ENCODE measurements around the gene MIA2.
A peak's percentile ranks its signal among the peaks of the same experiment; 100 is the strongest.
"Not testable (repeated sequence)": the region's sequence is repeated elsewhere in the genome, so short reads cannot be mapped to it uniquely, and the experiment has no call there.

Gene MIA2

DNA sequence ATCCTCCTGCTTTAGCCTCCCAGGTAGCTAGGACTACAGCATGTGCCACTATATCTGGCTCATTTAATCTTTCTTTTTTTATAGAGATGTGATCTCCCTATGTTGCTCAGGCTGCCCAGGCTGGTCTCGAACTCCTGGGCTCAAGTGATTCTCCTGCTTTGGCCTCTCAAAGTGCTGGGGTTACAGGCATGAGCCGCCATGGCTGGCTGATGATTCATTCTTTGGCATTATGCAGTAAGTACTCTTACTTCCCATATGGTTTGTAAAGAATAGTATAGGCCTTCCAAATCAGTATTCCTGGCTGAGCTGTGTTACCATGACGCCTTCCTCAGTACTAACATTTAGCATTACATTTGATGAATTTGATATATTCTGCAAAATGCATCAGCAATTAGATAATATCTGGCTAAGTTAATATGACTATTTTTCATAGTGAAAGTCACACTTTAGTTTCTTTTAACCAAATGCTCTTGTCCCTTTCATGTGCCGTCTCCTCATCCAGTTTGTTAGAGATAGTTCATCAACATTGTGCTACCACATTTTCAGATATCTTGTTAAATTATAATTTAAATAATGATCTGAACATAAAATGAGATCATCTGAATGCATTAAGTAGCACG, 3.2 kb upstream of the MIA2 start:
- no peak for DNase-seq

- DNase-seq = peak; percentile 81 to 84
Measured at GRCh38 chr14:39231751-39232553, 1.8 kb upstream of the MIA2 start.

DNA sequence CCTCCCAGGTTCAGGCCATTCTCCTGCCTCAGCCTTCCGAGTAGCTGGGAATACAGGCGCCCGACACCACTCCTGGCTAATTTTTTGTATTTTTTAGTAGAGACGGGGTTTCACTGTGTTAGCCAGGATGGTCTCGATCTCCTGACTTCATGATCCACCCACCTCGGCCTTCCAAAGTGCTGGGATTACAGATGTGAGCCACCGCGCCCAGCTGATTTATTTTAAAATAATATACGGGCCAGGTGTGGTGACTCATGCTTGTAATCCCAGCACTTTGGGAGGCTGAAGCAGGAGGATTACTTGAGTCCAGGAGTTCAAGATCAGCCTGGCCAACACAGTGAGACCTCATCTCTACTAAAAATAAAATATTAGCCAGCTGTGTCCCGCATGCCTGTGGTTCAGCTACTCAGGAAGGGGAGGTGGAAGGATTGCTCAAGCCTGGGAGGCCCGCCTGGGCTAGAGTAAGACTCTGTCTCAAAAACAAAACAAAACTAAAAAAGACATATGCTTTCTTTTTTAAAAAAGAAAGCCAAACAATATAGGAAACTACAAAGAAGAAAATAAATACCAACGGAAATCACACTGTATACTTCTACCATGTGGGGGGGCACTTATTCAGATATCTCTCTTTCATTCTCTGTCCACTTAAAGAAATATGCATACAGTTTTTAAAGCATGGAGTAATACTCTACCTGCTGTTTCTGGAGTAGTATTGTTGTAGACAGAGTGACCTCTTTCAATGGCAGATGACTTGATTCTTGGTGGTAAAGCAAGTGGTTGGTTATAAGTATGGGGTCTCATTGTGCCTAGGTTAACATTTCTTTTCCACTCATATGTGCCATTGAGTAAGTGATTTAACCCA, 930 bp upstream of the MIA2 start:
- DNase-seq = peak; percentile 54 to 67

GRCh38 chr14:39234986-39235385, 1.3 kb downstream of the MIA2 start:
- not testable (repeated sequence) for DNase-seq

- DNase-seq = not testable (repeated sequence)
Measured at GRCh38 chr14:39235466-39235865, 1.8 kb downstream of the MIA2 start.

GRCh38 chr14:39240769-39241168, 7.1 kb downstream of the MIA2 start:
- no peak for DNase-seq

DNA sequence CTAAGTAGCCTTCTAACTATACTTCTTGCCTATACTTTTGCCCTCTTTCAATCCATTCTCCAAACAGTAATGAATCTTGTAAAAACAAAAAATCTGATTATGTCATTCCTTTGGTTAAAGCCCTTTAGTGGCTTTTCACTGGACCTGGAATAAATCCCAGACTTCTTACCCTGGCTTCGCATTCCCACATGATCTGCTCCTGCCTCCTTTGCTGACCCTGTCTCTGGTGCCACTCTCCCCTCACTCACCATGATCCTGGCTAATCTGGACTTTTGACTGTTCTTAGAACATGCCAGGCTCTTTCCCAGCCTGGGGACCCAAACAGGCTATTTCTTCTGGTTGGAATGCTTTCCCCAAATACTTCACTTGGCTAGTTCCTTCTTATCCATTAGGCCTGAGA, 7.9 kb downstream of the MIA2 start:
- DNase-seq = no peak

- DNase-seq = no peak
Measured at GRCh38 chr14:39243831-39244230, 10.1 kb downstream of the MIA2 start.

GRCh38 chr14:39246618-39247017, 12.9 kb downstream of the MIA2 start:
- no peak for DNase-seq

GRCh38 chr14:39247256-39247655, 13.5 kb downstream of the MIA2 start:
- DNase-seq = no peak

GRCh38 chr14:39251547-39251946, 17.8 kb downstream of the MIA2 start:
- no peak for DNase-seq

DNA sequence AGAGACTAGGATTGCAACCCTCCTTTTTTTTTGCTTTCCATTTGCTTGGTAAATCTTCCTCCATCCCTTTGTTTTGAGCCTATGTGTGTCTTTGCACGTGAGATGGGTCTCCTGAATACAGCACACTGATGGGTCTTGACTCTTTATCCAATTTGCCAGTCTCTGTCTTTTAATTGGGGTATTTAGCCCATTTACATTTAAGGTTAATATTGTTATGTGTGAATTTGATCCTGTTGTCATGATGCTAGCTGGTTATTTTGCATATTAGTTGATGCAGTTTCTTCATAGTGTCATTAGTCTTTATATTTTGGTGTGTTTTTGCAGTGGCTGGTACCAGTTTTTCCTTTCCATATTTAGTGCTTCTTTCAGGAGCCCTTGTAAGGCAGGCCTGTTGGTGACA, 23.7 kb downstream of the MIA2 start:
- not testable (repeated sequence) for DNase-seq

GRCh38 chr14:39258782-39259545, 25.2 kb downstream of the MIA2 start:
- DNase-seq = no peak

DNA sequence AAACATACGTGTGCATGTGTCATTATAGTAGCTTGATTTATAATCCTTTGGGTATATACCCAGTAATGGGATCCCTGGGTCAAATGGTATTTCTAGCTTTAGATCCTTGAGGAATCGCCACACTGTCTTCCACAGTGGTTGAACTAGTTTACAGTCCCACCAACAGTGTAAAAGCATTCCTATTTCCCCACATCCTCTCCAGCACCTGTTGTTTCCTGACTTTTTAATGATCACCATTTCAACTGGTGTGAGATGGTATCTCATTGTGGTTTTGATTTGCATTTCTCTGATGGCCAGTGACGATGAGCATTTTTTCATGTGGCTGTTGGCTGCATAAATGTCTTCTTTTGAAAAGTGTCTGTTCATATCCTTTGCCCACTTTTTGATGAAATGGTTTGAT, 26.4 kb downstream of the MIA2 start:
- DNase-seq = not testable (repeated sequence)

- not testable (repeated sequence) for DNase-seq
Measured at GRCh38 chr14:39262214-39262613, 28.5 kb downstream of the MIA2 start.

- no peak for DNase-seq
Measured at GRCh38 chr14:39264057-39264456, 30.3 kb downstream of the MIA2 start.

DNA sequence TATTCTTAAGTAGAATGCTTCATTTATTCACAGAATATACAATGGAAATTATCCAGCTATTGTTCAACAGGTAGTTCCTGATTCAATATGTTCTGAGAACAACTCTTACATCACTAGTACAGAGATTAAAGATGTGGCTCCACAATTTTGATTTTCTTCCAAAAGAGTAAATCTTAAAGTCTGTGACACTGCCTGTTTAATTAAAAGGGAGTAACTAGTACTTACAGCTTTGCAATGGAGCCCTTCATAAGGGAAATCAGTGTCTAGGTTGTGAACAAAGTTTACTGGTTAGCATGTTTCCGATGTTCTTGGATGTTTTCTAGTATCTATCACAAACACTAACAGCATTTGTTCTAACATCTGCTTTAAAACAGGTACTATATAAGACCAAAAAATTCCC, 30.8 kb downstream of the MIA2 start:
- no peak for DNase-seq

DNA sequence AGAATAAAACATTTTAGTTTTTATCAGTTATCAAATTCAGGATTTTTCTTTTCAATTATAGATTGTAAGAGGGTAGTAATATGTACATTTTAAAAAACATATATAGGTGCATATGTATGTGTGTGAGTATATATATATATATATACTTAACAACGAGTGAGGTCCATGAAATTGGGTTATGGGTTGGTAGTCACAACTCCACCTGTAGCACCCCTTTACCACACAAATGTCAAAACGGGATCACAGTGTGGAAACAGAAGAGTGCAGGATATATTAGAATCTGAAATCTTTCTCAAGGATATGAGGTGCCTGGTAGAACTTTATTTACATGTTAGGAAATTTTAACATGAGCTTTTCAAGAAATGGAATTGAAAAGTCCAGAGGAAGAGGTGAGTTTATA, 31.3 kb downstream of the MIA2 start:
- peak; percentile 39 to 48 for DNase-seq

- peak; percentile 36 to 57 for DNase-seq
Measured at GRCh38 chr14:39265806-39266524, 32.2 kb downstream of the MIA2 start.

DNA sequence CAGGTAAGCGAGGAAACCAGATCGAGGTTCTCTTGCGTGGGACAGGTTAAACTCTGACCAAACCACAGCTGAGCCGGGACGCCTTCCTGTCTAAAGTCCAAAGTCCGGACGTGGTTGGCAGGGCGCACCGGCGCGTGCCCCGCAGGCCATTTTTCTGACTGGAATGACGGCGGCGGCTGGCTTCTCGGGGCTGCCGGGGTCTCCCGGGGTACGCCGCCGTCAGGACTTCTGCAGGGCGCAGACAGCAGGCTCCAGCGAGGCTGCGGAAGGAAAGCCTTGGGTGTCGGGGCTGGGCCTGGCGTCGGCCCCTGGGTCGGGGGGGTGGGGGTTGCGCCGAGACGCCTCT, 32.8 kb downstream of the MIA2 start:
- DNase-seq = peak in 1 of 2 experiments; percentile 58

DNA sequence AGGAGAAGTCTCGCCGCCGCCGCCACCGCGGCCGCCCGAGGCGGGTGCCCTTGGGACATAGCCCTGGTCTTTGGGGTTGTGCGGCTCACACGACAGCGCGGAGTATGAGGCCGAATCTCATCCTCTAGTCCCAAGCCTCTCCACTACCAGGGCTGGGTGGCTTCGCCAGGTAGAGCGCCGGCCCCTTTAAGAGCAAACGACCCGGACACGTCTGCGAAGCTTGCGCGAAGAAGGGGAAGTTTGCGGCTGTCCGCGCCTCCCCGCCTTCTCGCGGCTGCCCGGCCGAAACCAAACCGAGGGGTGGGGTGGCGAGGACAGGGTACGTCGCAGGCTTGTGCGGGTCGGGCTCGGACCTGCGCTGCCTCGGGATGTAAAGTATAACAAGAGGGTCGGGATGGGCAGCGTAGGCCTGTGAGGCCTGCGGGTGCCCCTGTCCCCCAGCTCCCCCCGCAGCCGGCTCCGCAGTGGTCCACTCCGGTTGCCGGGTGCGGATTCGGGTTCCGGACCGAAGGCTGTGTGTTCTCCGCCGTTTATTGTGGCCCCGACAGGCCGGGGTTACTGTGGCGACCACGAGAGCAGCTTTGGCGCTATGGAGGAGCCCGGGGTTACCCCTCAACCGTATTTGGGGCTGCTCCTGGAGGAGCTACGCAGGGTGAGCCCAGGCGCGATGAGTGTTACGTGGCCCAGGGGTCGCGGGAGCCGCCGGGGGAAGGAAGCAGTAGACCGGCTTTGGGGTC, 33.3 kb downstream of the MIA2 start:
- DNase-seq = peak; percentile 82 to 85

Data from Kasumi-1 (cell line).